Keratinocyte (primary cell): ENCODE results near the gene TEX28.

Source experiments
- CTCF ChIP-seq, 3 experiments: IDR thresholded peaks in 1 of 3; conservative IDR thresholded peaks in 1 of 3; optimal IDR thresholded peaks in 1 of 3; 2 replicates in 2 of 3; 3 replicates in 1 of 3; pipeline versions ENCODE3 to v1.5.1; 2011; ENCODE audit warnings: low read length in 3 of 3, mild to moderate bottlenecking in 3 of 3, moderate library complexity in 2 of 3, control low read depth in 1 of 3, inconsistent platforms in 1 of 3; ENCODE audit not compliant: insufficient read depth in 2 of 3; ENCODE audit errors: extremely low read depth in 1 of 3
- EZH2 ChIP-seq: IDR thresholded peaks from one replicate; pipeline ENCODE4 v1.6.1; 2012; ENCODE audit warnings: inconsistent platforms, mild to moderate bottlenecking, low read length, moderate library complexity

GRCh38 chrX:154298312-154298711 is 3.4 kb upstream of the TEX28 start:
- TF ChIP-seq CTCF (optimal IDR thresholded peaks at IDR 0.05 in 1 of 3, IDR thresholded peaks at IDR 0.05 in 1 of 3, conservative IDR thresholded peaks at IDR 0.05 in 1 of 3; ENCODE audit: extremely low read depth in 1 of 3, insufficient read depth in 2 of 3, low read length in 3 of 3) (no peak), EZH2 (no peak)
